A204.1 (cell line): ENCODE data around the gene IRF2.
"Not testable (repeated sequence)": the region's sequence is repeated elsewhere in the genome, so short reads cannot be mapped to it uniquely, and the experiment has no call there.

Experiments
- FAIRE-seq: peaks from 2 replicates; lab custom pipeline; 2012; peaks lifted over from hg19 to GRCh38; lab: Jason Lieb, UNC

The IRF2 gene

GRCh38 chr4:184386271-184386781 lies 88.0 kb downstream of the IRF2 start:
- FAIRE-seq, result no peak

DNA sequence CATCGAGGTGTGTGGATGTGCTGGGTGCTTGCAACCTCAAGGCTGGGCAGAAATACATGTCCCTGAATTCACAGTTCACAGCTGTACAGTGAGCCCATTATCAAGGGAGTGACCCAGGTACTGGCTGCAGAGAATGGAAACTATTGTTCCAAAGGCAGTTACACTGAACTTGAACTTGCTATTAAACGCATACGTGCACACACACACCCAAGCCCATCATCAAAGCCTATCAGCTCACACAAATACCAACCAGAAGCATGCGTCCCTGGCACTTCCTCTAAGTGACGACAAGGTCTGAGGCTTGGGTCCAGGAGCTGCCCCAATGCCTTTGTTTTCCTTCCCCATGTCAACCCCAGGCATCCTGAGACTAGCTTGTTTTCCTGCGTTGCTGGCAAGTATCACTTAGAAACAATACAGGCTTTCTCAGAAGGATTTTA lies 88.6 kb downstream of the IRF2 start:
- no peak for FAIRE-seq

DNA sequence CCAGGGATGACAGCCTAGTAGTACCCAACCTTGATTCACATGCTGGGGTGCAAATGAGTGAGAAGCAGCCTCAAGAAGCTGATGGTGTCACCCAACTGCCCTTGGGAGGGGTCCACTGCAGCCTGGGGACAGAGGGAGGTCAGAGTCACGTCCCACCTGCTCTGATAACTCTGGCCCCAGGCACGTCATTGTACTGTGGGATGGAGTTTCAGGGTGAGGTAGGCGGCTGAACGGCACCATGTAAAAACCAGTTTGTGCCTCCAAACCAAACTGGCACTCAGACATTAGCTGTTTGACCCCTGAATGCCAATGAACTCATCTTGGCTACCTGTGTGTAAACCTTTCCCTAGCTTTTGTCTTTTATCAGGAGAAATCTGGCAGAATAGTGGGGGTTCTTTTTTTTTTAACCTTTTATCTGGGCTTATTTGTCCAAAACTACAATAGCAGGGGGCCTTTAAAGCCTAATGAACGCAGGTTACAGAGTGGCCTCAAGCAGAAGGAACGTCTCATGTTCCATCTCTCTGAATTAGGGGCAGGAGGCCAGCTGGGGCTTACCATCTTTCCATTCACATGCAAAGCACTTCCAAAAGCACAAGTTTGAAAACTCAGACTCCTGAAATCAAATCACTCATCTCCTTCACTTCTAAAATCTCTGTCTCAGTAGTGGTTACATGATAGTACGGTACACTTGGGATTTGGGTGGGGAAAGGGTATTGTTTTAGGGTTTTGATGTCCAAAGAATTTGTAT lies 89.4 kb downstream of the IRF2 start:
- no peak for FAIRE-seq

DNA sequence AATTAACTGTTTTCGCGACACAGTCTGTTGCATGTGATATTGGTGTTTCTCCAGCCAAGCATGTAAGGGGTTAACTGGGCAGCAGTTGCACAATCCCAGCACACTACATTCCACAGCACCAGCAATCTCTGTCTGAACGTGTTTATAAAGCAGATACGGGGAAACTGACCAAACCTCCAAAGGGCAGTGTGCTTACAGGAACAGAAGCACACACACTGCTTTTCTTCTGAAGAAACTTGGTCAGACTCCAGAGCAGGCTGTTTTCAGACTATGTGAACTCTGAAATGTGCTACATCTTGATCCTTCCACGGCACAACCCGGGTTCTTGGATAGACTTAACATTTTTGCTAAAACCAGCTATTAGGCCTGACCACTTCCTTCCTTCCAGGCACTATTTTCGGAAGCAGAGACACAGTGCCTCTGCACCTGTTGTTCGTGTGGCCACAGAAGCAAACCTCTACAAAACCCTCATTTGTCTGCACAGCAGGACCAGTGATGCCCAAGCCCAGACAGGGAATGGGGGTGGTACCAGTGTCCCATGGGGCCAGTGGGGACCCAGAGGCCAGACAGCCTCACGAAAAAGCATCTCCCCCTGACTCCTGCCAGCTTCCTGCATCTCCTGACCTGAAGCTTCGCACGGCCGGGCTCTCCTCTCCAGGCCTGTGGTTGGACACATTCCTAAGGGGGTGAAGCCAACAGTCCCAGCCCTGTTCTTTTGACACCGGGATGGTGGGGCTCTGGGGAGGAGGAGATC lies 90.1 kb downstream of the IRF2 start:
- no peak for FAIRE-seq

- peak; percentile 76 for FAIRE-seq
Observed at GRCh38 chr4:184383497-184384055, 90.8 kb downstream of the IRF2 start.

DNA sequence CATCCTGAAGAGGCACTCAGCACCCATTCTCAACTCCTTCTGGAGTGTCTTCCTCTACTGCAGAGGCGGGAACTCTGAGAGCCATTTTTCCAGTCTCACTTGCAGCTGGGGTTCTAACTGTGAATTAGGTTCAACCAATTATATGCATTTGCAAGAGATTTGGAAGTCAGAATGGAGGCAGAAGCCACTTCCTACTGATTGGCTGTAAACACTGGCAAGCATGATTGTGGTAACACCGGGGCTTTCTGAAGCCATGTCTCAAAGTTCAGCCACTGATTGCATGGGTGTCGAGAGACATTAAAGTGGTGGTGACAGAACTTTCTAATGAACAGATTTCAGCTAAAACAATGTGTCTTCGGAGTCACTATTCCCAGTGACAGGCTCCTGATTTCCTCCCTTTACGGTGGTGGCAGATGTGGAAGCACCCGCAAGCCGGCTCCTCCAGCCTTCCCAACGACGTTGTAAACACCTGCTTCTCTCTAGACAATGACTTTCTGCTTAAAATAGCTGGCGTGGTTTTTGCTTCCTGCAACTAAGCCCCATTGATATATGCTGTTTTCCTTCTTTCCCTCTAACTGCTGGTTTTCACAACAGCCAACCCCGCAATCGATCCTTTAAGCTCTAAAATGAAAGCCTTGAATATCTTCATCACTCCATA lies 92.0 kb downstream of the IRF2 start:
- FAIRE-seq, result no peak

DNA sequence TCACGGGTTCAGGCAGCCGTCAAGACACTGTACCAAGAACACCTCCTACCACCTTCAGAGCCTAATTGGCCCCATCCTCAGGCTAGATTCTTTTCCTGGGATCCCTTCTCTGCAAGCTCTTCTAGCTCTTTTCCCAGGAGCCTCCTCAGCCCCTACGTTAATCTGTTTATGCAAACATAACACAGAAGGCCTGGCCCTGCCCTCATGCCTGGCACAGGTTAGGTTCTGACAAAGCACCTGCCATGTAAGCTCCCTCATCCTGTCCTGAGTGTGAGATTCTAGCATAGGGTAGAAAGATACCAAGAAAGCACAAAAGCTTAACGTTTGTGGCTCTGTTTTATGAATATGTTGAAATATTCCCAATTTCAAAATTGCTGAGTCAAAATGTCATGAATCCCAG lies 93.6 kb downstream of the IRF2 start:
- no peak for FAIRE-seq

- FAIRE-seq, result not testable (repeated sequence)
Observed at GRCh38 chr4:184380214-184380613, 94.1 kb downstream of the IRF2 start.

GRCh38 chr4:184376923-184377322 lies 97.4 kb downstream of the IRF2 start:
- FAIRE-seq, result no peak

DNA sequence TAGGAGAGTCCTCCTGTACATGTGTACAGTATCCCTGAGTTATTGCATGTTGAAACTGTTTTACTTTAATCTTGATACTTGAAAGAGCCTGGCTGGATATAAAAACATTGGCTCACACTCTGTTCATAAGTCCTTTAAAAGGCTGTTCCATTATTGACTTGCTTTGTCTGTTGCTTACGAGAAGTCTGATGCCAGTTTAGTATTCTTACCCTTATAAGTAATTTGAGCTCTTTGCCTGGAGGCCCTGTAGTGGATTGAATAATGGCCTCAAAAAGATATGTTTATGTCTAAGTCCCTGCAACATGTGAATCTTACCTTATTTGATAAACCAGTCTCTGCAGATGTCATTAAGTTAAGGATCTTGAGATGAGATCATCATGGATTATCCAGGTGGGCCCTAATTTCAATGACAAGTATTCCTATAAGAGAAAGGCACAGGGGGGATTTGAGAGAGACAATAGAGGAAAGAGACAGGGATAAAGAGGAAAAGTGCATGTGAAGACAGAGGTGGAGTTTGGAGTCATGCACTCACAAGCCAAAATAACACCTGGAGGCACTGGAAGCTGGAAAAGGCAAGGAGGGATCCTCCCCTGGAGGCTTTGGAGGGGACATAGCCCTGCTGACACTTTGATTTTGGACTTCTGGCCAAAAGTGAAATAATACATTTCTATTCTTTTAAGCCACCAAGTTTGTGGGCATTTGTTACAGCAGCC lies 98.1 kb downstream of the IRF2 start:
- FAIRE-seq, result no peak

- FAIRE-seq, result not testable (repeated sequence)
Observed at GRCh38 chr4:184375623-184376022, 98.7 kb downstream of the IRF2 start.

GRCh38 chr4:184375027-184375426 lies 99.3 kb downstream of the IRF2 start:
- FAIRE-seq, result no peak

DNA sequence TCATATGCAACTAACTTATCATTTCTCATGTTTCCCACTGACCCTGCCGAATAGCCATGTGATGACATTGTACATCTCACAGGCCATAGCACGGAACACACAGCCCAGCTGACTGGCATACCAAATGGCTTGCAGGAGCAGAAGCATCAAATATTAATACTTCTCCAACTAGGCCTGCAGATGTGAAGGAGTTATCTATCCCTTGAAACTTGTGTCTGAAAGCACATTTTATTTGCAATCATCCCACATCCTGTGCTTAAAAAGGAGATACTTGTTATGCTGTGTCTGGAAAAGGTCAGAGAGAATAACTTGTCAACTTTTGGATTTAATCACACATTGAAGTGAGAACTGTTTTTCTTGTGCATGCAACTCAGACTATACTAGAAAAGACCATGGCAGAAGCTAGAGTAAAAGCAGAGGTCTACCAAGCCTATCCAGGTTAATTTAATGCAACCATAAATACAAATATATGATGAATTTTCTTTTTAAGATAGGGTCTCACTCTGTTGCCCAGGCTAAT lies 100.4 kb downstream of the IRF2 start:
- no peak for FAIRE-seq

GRCh38 chr4:184371390-184371787 lies 103.0 kb downstream of the IRF2 start:
- no peak for FAIRE-seq

GRCh38 chr4:184370711-184371389 lies 103.5 kb downstream of the IRF2 start:
- no peak for FAIRE-seq

GRCh38 chr4:184369871-184370270 lies 104.5 kb downstream of the IRF2 start:
- FAIRE-seq, result no peak

- FAIRE-seq, result no peak
Observed at GRCh38 chr4:184368731-184369130, 105.6 kb downstream of the IRF2 start.

GRCh38 chr4:184368290-184368689 lies 106.1 kb downstream of the IRF2 start:
- no peak for FAIRE-seq

DNA sequence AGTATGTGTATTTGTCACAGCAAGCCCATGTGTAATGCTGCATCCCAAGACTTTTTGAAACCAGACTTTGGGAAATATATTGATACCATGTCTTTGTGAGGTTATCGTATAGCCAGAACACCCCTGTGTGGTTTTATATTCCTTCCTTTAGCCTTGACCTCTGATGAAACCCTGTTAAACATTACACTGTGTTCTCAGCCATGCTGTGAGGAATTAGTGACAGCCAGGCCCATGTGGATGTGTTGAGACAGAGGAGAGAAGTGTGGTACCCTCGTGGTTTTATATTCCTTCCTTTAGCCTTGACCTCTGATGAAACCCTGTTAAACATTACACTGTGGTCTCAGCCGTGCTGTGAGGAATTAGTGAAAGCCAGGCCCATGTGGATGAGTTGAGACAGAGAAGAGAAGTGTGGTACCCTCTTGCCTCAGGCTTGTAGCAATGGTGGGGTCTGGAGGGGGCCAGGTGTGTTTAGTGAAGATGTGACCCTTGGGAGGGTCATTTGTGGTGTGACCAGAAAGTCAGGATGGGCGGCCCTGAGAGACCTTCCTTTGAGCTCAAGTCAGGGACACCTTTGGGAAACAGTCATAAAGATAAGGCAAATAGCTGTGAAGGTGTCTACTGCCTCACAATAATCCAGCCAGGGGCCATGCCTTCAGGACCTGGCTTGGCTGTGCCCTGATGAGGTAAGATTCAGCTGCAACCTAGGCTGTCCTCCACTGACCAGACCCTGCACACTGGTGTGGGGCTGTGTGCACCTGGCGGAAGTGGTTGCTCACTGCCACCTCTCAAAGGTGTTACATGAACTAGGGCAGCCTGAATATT lies 110.0 kb downstream of the IRF2 start:
- FAIRE-seq, result no peak

GRCh38 chr4:184363258-184363657 lies 111.1 kb downstream of the IRF2 start:
- FAIRE-seq, result no peak
